Measurements from ENCODE around the gene PAM16. TPM values are rescaled to one million over a fixed set of nuclear protein-coding genes. Genes with fewer than 3 reads are reported as not detected.
A peak's percentile ranks its signal among the peaks of the same experiment; 100 is the strongest.

The PAM16 gene
- total RNA-seq, 1 experiment from 2014 or later: 80.4 TPM

DNA sequence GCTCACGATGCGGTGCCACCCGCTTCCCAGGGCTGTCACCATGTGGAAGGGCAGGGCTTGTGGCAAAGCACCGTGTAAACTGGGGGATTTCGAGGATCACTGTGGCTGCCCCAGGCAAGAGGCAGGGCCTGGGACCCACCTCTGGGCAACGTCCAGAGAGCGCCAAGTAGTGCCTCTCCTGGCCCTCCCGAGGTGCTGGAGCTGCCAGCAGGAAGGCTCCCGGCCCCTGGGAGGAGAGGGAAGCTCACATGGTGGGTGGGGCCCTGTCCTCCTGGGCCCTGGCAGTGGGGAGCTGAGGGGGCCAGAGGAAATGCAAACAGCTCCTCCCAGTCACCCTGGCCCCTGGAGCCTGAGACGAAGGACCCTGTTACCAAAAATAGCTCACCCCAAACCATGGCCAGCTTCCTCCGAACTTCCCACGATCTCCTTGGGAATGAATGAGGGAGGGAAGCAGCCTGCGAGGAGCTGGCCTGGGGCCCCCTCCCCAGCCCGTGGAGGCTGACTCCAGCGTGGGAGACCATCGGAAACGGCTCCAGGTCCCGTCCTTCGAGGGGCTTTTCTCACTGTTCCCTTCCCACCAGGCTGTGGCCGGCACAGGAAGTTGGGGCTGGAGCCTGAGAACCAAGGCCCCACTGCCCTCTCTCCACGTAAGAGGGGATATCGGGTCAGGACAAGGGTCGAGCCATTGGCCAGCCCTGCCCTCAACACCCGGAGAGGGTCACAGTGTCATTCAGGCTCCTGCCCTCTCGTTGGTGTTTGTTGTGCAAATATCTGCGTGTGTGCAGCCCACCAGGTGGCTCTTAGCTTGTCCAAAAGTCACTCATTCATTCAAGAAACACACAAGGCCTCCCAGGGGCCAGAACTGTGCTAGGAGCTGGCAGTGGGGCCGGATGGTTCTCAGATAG, 38.2 kb upstream of the PAM16 start:
- no peak overlapping the region for H3K56ac ChIP-seq (ENCODE audit: insufficient read length, low read depth, low read length)
- no peak overlapping the region for H4K5ac ChIP-seq (ENCODE audit: insufficient read length, low read depth, low read length)
- no peak overlapping the region for H3K9ac ChIP-seq (ENCODE audit: extremely low read depth, insufficient read length, low read length)
- no peak overlapping the region for H2BK5ac ChIP-seq (ENCODE audit: insufficient read length, low read length)
- no peaks in the 10 kb centered on the region for H3K23me2 ChIP-seq (ENCODE audit: insufficient read length, low read depth, low read length, poor library complexity, severe bottlenecking)
- peaks cover 5% of the 10 kb centered on the region; the same call in 1 of the 2 replicates for H3K4me1 ChIP-seq (ENCODE audit: insufficient read depth, low read length)
- peak overlapping the region; percentile 59 for H3K14ac ChIP-seq (ENCODE audit: insufficient read depth, low read length)
- H3K4me1 Mint-ChIP-seq: peaks cover 41 to 47% of the 10 kb centered on the region in 2 experiments
- no peaks in the 10 kb centered on the region for H3K9me3 ChIP-seq (ENCODE audit: control insufficient read depth, low read depth, low read length)
- TF ChIP-seq, protein P1, sequence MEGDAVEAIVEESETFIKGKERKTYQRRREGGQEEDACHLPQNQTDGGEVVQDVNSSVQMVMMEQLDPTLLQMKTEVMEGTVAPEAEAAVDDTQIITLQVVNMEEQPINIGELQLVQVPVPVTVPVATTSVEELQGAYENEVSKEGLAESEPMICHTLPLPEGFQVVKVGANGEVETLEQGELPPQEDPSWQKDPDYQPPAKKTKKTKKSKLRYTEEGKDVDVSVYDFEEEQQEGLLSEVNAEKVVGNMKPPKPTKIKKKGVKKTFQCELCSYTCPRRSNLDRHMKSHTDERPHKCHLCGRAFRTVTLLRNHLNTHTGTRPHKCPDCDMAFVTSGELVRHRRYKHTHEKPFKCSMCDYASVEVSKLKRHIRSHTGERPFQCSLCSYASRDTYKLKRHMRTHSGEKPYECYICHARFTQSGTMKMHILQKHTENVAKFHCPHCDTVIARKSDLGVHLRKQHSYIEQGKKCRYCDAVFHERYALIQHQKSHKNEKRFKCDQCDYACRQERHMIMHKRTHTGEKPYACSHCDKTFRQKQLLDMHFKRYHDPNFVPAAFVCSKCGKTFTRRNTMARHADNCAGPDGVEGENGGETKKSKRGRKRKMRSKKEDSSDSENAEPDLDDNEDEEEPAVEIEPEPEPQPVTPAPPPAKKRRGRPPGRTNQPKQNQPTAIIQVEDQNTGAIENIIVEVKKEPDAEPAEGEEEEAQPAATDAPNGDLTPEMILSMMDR (conservative IDR thresholded peaks at IDR 0.05): no peak
- H2BK20ac ChIP-seq (ENCODE audit: low read depth, low read length, poor library complexity, severe bottlenecking): no peak overlapping the region
- H3K18ac ChIP-seq (ENCODE audit: insufficient read length, low read depth, low read length): peak overlapping the region; percentile 39
- no CpG with 5 or more reads among the region's 27 CpGs for WGBS (ENCODE audit: extremely low coverage, insufficient read length, low lambda C conversion rate)
- H3K27ac Mint-ChIP-seq: peak overlapping the region; percentile 37 to 85 (median 83); a peak in 4 of 7 replicates
- H3K27ac ChIP-seq (ENCODE audit: insufficient read length, low read depth, low read length): no peak overlapping the region
- H4K91ac ChIP-seq (ENCODE audit: insufficient read length, low read depth, low read length): peak overlapping the region; percentile 64
- no peak overlapping the region for H2BK120ac ChIP-seq (ENCODE audit: low read depth, low read length, poor library complexity, severe bottlenecking)
- H4K8ac ChIP-seq (replicated peaks; ENCODE audit: insufficient read length, low read depth, low read length): no peak overlapping the region
- H2BK15ac ChIP-seq (ENCODE audit: low read depth, low read length): no peak overlapping the region
- no peak overlapping the region for H2AK5ac ChIP-seq (ENCODE audit: insufficient read length, low read length)
- H3K36me3 Mint-ChIP-seq (ENCODE audit: insufficient read depth in 1 of 3, low read depth in 3 of 3): peaks cover 0 to 5% (median 4%) of the 10 kb centered on the region in 3 experiments; a peak in 3 of 7 replicates
- no peak overlapping the region for H2AFZ ChIP-seq (ENCODE audit: low read length)
- H3K79me2 ChIP-seq (ENCODE audit: insufficient read depth, low read length): no peaks in the 10 kb centered on the region
- H3K27me3 ChIP-seq (ENCODE audit: insufficient read depth, low read length): no peaks in the 10 kb centered on the region
- no peak overlapping the region for H2BK12ac ChIP-seq (ENCODE audit: insufficient read length, low read depth, low read length)
- DNase-seq: no peak
- no peaks in the 10 kb centered on the region for H4K20me1 ChIP-seq (ENCODE audit: control insufficient read depth, insufficient read depth, insufficient read length)
- H3K9me3 Mint-ChIP-seq: no peaks in the 10 kb centered on the region
- no peak overlapping the region for H3T11ph ChIP-seq (ENCODE audit: low read length)
- H3K4ac ChIP-seq (ENCODE audit: low read depth, low read length): no peak overlapping the region
- no peaks in the 10 kb centered on the region for H3K27me3 Mint-ChIP-seq (ENCODE audit: low read depth)
- no peak overlapping the region for H3K23ac ChIP-seq (ENCODE audit: insufficient read length, low read depth, low read length)
- peak overlapping the region in 1 of 2 experiments; percentile 44; a peak in 2 of 5 replicates for H3K4me3 Mint-ChIP-seq
- no peaks in the 10 kb centered on the region for H3K79me1 ChIP-seq (ENCODE audit: insufficient read depth, low read depth, low read length, poor library complexity, severe bottlenecking)
- no peak overlapping the region for H3K4me2 ChIP-seq (ENCODE audit: insufficient read depth, insufficient read length, low read length)
